ELF-1 (cell line): Measurements from ENCODE around the gene TAMALIN.

Source experiments
- DNase-seq: peaks from one replicate; pipeline ENCODE4 v3.0.0-alpha.2; 2016; ENCODE audit warnings: low read depth, low spot score

The TAMALIN gene

GRCh38 chr12:52036587-52037171, 29.9 kb downstream of the TAMALIN start:
- peak; percentile 74 for DNase-seq

- DNase-seq: peak; percentile 72
These were observed 30.6 kb downstream of the TAMALIN start for GRCh38 chr12:52037248-52037861.

- DNase-seq: no peak
These were observed 31.7 kb downstream of the TAMALIN start for GRCh38 chr12:52038447-52038846.

GRCh38 chr12:52041035-52041434, 34.3 kb downstream of the TAMALIN start:
- no peak for DNase-seq

GRCh38 chr12:52041695-52042123, 35.0 kb downstream of the TAMALIN start:
- peak; percentile 77 for DNase-seq

GRCh38 chr12:52042706-52043385, 36.1 kb downstream of the TAMALIN start:
- no peak for DNase-seq

- DNase-seq: no peak
These were observed 36.9 kb downstream of the TAMALIN start for GRCh38 chr12:52043386-52044212.

- DNase-seq: no peak
These were observed 37.7 kb downstream of the TAMALIN start for GRCh38 chr12:52044292-52044983.

GRCh38 chr12:52045794-52046199, 39.1 kb downstream of the TAMALIN start:
- no peak for DNase-seq

- no peak for DNase-seq
These were observed 40.1 kb downstream of the TAMALIN start for GRCh38 chr12:52046859-52047258.

- no peak for DNase-seq
These were observed 42.5 kb downstream of the TAMALIN start for GRCh38 chr12:52049286-52049685.

- DNase-seq: no peak
These were observed 42.9 kb downstream of the TAMALIN start for GRCh38 chr12:52049688-52050087.

- DNase-seq: peak; percentile 70
These were observed 43.5 kb downstream of the TAMALIN start for GRCh38 chr12:52050116-52050757.

GRCh38 chr12:52050758-52051541, 44.2 kb downstream of the TAMALIN start, which contains the start of gene NR4A1:
Gene NR4A1, plus strand, starts transcription at chr12:52051442. Its CDS starts 2,887 bp downstream, at chr12:52054329.
- peak; percentile 81 for DNase-seq

- peak; percentile 31 for DNase-seq
These were observed 45.9 kb downstream of the TAMALIN start for GRCh38 chr12:52052468-52053186.

GRCh38 chr12:52053536-52054209, 46.9 kb downstream of the TAMALIN start:
- no peak for DNase-seq

- no peak for DNase-seq
These were observed 47.6 kb downstream of the TAMALIN start for GRCh38 chr12:52054231-52054832.
